ENCODE measurements around the gene ITPR1. TPM values are rescaled to one million over a fixed set of nuclear protein-coding genes. Genes with fewer than 3 reads are reported as not detected.
A peak's percentile ranks its signal among the peaks of the same experiment; 100 is the strongest.

Gene ITPR1
- total RNA-seq, 2 donors from 2014 or later, result 119 to 177 TPM

- H3K36me3 Mint-ChIP-seq, result peaks cover 5% of the 10 kb centered on the region
- no peak overlapping the region for H3K27ac Mint-ChIP-seq
- H3K4me3 Mint-ChIP-seq, result no peak overlapping the region
- no peak for ATAC-seq
- no peaks in the 10 kb centered on the region for H3K9me3 Mint-ChIP-seq
- no peak for DNase-seq (ENCODE audit: low spot score)
- peaks cover 9 to 11% of the 10 kb centered on the region in 2 donors for H3K4me1 Mint-ChIP-seq (ENCODE audit: low read depth in 2 of 2)
- no peaks in the 10 kb centered on the region for H3K27me3 Mint-ChIP-seq
These were observed 50.0 kb downstream of the ITPR1 start for GRCh38 chr3:4543110-4543509.

GRCh38 chr3:4546346-4547178 is 53.4 kb downstream of the ITPR1 start:
- H3K27ac Mint-ChIP-seq, result peak overlapping the region in 1 of 2 donors; percentile 5
- H3K27me3 Mint-ChIP-seq, result no peaks in the 10 kb centered on the region
- no peaks in the 10 kb centered on the region for H3K36me3 Mint-ChIP-seq
- DNase-seq (ENCODE audit: low spot score) (no peak), ATAC-seq (no peak)
- no peak overlapping the region for H3K4me3 Mint-ChIP-seq
- H3K9me3 Mint-ChIP-seq, result no peaks in the 10 kb centered on the region
- peaks cover 6 to 13% of the 10 kb centered on the region in 2 donors for H3K4me1 Mint-ChIP-seq (ENCODE audit: low read depth in 2 of 2)

- H3K27ac Mint-ChIP-seq, result no peak overlapping the region
- peaks cover 1 to 15% of the 10 kb centered on the region in 2 donors for H3K4me1 Mint-ChIP-seq (ENCODE audit: low read depth in 2 of 2)
- no peaks in the 10 kb centered on the region for H3K36me3 Mint-ChIP-seq
- H3K4me3 Mint-ChIP-seq, result no peak overlapping the region
- H3K27me3 Mint-ChIP-seq, result no peaks in the 10 kb centered on the region
- H3K9me3 Mint-ChIP-seq, result no peaks in the 10 kb centered on the region
- DNase-seq (ENCODE audit: low spot score) (no peak), ATAC-seq (no peak)
These were observed 54.7 kb downstream of the ITPR1 start for GRCh38 chr3:4547799-4548198.

- ATAC-seq, result no peak
- H3K36me3 Mint-ChIP-seq, result no peaks in the 10 kb centered on the region
- no peak for DNase-seq (ENCODE audit: low spot score)
- peaks cover 5 to 16% of the 10 kb centered on the region in 2 donors for H3K4me1 Mint-ChIP-seq (ENCODE audit: low read depth in 2 of 2)
- H3K27ac Mint-ChIP-seq, result no peak overlapping the region
- H3K4me3 Mint-ChIP-seq, result no peak overlapping the region
- no peaks in the 10 kb centered on the region for H3K9me3 Mint-ChIP-seq
- no peaks in the 10 kb centered on the region for H3K27me3 Mint-ChIP-seq
These were observed 55.2 kb downstream of the ITPR1 start for GRCh38 chr3:4548356-4548755.

GRCh38 chr3:4548780-4549179 is 55.6 kb downstream of the ITPR1 start:
- DNase-seq (ENCODE audit: low spot score) (no peak), ATAC-seq (no peak)
- H3K9me3 Mint-ChIP-seq, result no peaks in the 10 kb centered on the region
- H3K4me3 Mint-ChIP-seq, result no peak overlapping the region
- H3K27ac Mint-ChIP-seq, result no peak overlapping the region
- H3K36me3 Mint-ChIP-seq, result no peaks in the 10 kb centered on the region
- H3K27me3 Mint-ChIP-seq, result no peaks in the 10 kb centered on the region
- peaks cover 5 to 16% of the 10 kb centered on the region in 2 donors for H3K4me1 Mint-ChIP-seq (ENCODE audit: low read depth in 2 of 2)

- no peaks in the 10 kb centered on the region for H3K36me3 Mint-ChIP-seq
- H3K27me3 Mint-ChIP-seq, result no peaks in the 10 kb centered on the region
- DNase-seq (ENCODE audit: low spot score) (no peak), ATAC-seq (no peak)
- H3K4me3 Mint-ChIP-seq, result no peak overlapping the region
- H3K9me3 Mint-ChIP-seq, result no peaks in the 10 kb centered on the region
- peaks cover 5 to 25% of the 10 kb centered on the region in 2 donors for H3K4me1 Mint-ChIP-seq (ENCODE audit: low read depth in 2 of 2)
- H3K27ac Mint-ChIP-seq, result no peak overlapping the region
These were observed 56.7 kb downstream of the ITPR1 start for GRCh38 chr3:4549896-4550295.

GRCh38 chr3:4551051-4551711 is 58.0 kb downstream of the ITPR1 start:
- Mint-ChIP-seq H3K36me3 (no peaks in the 10 kb centered on the region), H3K9me3 (no peaks in the 10 kb centered on the region), H3K27ac (peak overlapping the region in 1 of 2 donors; percentile 15), H3K4me3 (no peak overlapping the region), H3K27me3 (no peaks in the 10 kb centered on the region), H3K4me1 (ENCODE audit: low read depth in 2 of 2) (peaks cover 5 to 28% of the 10 kb centered on the region in 2 donors)
- DNase-seq (ENCODE audit: low spot score), result no peak
- no peak for ATAC-seq

- Mint-ChIP-seq H3K27ac (peak overlapping the region in 1 of 2 donors; percentile 4), H3K27me3 (no peaks in the 10 kb centered on the region), H3K4me1 (ENCODE audit: low read depth in 2 of 2) (peaks cover 5 to 29% of the 10 kb centered on the region in 2 donors), H3K9me3 (no peaks in the 10 kb centered on the region), H3K4me3 (no peak overlapping the region), H3K36me3 (peaks cover 6% of the 10 kb centered on the region)
- ATAC-seq, result no peak
- DNase-seq (ENCODE audit: low spot score), result no peak
These were observed 58.8 kb downstream of the ITPR1 start for GRCh38 chr3:4551794-4552442.

GRCh38 chr3:4552811-4553210 is 59.7 kb downstream of the ITPR1 start:
- Mint-ChIP-seq H3K4me1 (ENCODE audit: low read depth in 2 of 2) (peaks cover 5 to 28% of the 10 kb centered on the region in 2 donors), H3K27ac (peak overlapping the region in 1 of 2 donors; percentile 4), H3K36me3 (peaks cover 8% of the 10 kb centered on the region), H3K9me3 (no peaks in the 10 kb centered on the region), H3K27me3 (no peaks in the 10 kb centered on the region), H3K4me3 (no peak overlapping the region)
- no peak for DNase-seq (ENCODE audit: low spot score)
- ATAC-seq, result no peak

DNA sequence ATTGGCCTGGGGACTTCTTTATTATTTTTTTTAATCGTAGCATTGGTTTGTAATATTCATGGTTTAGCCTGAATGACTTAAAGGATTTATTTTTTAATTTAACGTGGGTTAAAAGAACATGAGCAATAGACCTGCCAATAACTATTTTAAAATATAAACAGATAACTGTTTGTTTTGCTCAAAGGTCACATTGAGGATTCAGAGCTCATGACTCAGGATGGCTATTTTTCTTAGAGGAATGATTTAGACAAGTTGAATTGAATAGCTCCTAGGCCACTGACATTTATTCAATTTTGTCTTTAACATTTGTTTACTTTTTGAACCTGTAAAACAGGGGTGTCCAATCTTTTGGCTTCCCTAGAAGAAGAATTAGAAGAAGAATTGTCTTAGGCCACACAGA is 68.5 kb downstream of the ITPR1 start:
- ATAC-seq, result no peak
- H3K36me3 Mint-ChIP-seq, result peaks cover 4% of the 10 kb centered on the region
- no peak for DNase-seq (ENCODE audit: low spot score)

DNA sequence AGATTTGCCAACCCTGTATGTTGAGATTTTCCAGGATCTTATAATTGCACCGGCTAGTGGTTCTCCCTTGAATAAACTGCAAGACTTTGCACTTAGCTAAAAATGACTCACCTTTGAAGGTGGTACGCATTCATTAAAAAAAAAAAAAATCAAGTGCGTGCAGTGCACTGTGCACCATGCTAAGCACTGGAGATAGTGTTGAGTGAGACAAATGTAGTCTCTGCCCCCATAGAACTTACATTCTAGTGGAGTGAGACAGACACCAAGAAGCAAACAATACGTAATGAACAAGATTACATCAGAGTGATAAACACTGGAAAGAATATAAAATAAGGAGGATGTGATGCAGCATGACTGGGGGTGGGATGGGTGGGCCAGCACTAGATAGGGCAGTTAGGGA is 69.4 kb downstream of the ITPR1 start:
- Mint-ChIP-seq H3K9me3 (no peaks in the 10 kb centered on the region), H3K4me1 (ENCODE audit: low read depth in 2 of 2) (peaks cover 8 to 13% of the 10 kb centered on the region in 2 donors), H3K4me3 (no peak overlapping the region), H3K27me3 (no peaks in the 10 kb centered on the region), H3K36me3 (no peaks in the 10 kb centered on the region), H3K27ac (no peak overlapping the region)
- no peak for ATAC-seq
- no peak for DNase-seq (ENCODE audit: low spot score)

More for the DNA sequence above, 68.5 kb downstream of the ITPR1 start:
- Mint-ChIP-seq H3K27ac (no peak overlapping the region), H3K4me1 (ENCODE audit: low read depth in 2 of 2) (peaks cover 5 to 6% of the 10 kb centered on the region in 2 donors), H3K4me3 (no peak overlapping the region), H3K27me3 (no peaks in the 10 kb centered on the region), H3K9me3 (no peaks in the 10 kb centered on the region)

GRCh38 chr3:4564270-4564669 is 71.1 kb downstream of the ITPR1 start:
- Mint-ChIP-seq H3K27me3 (no peaks in the 10 kb centered on the region), H3K9me3 (no peaks in the 10 kb centered on the region), H3K4me1 (ENCODE audit: low read depth in 2 of 2) (peaks cover 13% of the 10 kb centered on the region in 2 donors), H3K27ac (no peak overlapping the region), H3K4me3 (no peak overlapping the region), H3K36me3 (no peaks in the 10 kb centered on the region)
- no peak for ATAC-seq
- no peak for DNase-seq (ENCODE audit: low spot score)

DNA sequence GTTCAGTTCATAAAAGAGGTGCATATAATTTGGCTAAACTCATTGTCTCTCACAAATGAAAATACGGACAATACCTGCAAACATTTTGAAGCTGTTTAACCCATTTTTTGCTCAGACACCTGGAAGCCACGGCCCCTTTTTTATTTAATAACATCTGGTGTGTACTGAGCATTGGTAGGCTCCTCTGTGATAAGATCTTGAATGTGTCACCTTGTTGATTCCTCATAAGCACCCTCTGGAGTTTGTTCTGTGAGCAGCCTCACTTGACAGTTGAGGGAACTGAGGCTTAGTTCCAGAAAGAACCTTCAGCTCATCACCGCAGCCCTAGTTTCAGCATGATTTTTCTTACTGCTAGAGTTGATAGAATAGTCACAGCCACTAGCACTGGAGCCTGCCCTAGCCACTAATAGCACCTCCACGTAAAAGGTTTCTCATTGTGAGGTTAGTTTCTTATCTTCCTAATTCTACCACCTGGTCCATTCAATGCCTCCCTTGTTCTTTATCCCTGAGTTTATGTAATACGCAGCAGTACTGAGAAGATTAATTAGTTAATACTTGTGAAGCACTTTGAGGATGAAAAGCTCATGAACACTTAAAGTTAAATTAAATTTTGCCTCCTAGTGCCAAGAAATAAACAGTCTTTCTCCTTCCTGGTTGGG is 71.9 kb downstream of the ITPR1 start:
- Mint-ChIP-seq H3K27me3 (no peaks in the 10 kb centered on the region), H3K4me3 (no peak overlapping the region)
- no peak for ATAC-seq

More for the DNA sequence above, 71.9 kb downstream of the ITPR1 start:
- DNase-seq (ENCODE audit: low spot score), result no peak
- Mint-ChIP-seq H3K36me3 (no peaks in the 10 kb centered on the region), H3K27ac (no peak overlapping the region), H3K4me1 (ENCODE audit: low read depth in 2 of 2) (peaks cover 13% of the 10 kb centered on the region in 2 donors), H3K9me3 (no peaks in the 10 kb centered on the region)
